GM12892 (cell line): ENCODE results near the gene OR52I1.

Experiments used
- DNase-seq: peaks from one replicate; pipeline ENCODE4 v3.0.0; 2011; ENCODE audit not compliant: insufficient read length
- FAIRE-seq: peaks from 2 replicates; lab custom pipeline; 2011; peaks lifted over from hg19 to GRCh38; lab: Jason Lieb, UNC
- POLR2A ChIP-seq: IDR thresholded peaks from 2 replicates; pipeline ENCODE4 v1.6.1; 2011; ENCODE audit warnings: low read depth, low read length, control low read depth
- POLR2AphosphoS5 ChIP-seq: IDR thresholded peaks from 2 replicates; pipeline ENCODE4 v1.6.1; 2011; ENCODE audit warnings: low read depth, low read length, control low read depth
- TAF1 ChIP-seq: IDR thresholded peaks from 2 replicates; pipeline ENCODE4 v1.6.1; 2011; ENCODE audit warnings: low read depth, mild to moderate bottlenecking, control low read depth, low read length, borderline replicate concordance

Gene OR52I1

GRCh38 chr11:4619514-4619913 is 25.7 kb downstream of the OR52I1 start:
- TF ChIP-seq POLR2AphosphoS5, result no peak
- TF ChIP-seq POLR2A, result no peak
- TF ChIP-seq TAF1, result no peak
- DNase-seq (no peak), FAIRE-seq (no peak)

GRCh38 chr11:4626207-4627099 is 32.6 kb downstream of the OR52I1 start:
- FAIRE-seq (peak; percentile 84), DNase-seq (no peak)

GRCh38 chr11:4636136-4636535 is 42.3 kb downstream of the OR52I1 start:
- TF ChIP-seq POLR2AphosphoS5 (no peak), POLR2A (no peak), TAF1 (no peak)
- FAIRE-seq, result no peak
- DNase-seq, result no peak

More at GRCh38 chr11:4626207-4627099, 32.6 kb downstream of the OR52I1 start:
- TF ChIP-seq TAF1 (no peak), POLR2A (no peak), POLR2AphosphoS5 (no peak)

GRCh38 chr11:4636962-4637661 is 43.3 kb downstream of the OR52I1 start, which contains the start of gene OR51D1:
Gene OR51D1 (plus strand): TSS chr11:4637477. CDS start chr11:4639791, 2,314 bp downstream.
- TF ChIP-seq POLR2A (no peak), TAF1 (no peak)
- peak; percentile 33 for DNase-seq
- FAIRE-seq, result peak; percentile 92

GRCh38 chr11:4637662-4638047 is 43.8 kb downstream of the OR52I1 start:
- TF ChIP-seq POLR2AphosphoS5, result no peak
- TF ChIP-seq TAF1, result no peak
- no peak for TF ChIP-seq POLR2A
- peak; percentile 5 for FAIRE-seq
- no peak for DNase-seq

- DNase-seq (no peak), FAIRE-seq (no peak)
- TF ChIP-seq POLR2AphosphoS5 (no peak), TAF1 (no peak), POLR2A (no peak)
Measured at GRCh38 chr11:4639931-4640330, 46.1 kb downstream of the OR52I1 start.

GRCh38 chr11:4641501-4641900 is 47.7 kb downstream of the OR52I1 start:
- TF ChIP-seq TAF1 (no peak), POLR2AphosphoS5 (no peak), POLR2A (no peak)
- DNase-seq (no peak), FAIRE-seq (no peak)

- TF ChIP-seq POLR2A (no peak), POLR2AphosphoS5 (no peak), TAF1 (no peak)
- FAIRE-seq (no peak), DNase-seq (no peak)
Measured at GRCh38 chr11:4642043-4642442, 48.2 kb downstream of the OR52I1 start.

- no peak for DNase-seq
- no peak for FAIRE-seq
- TF ChIP-seq POLR2AphosphoS5 (no peak), POLR2A (no peak), TAF1 (no peak)
Measured at GRCh38 chr11:4643076-4643475, 49.2 kb downstream of the OR52I1 start.

- no peak for TF ChIP-seq TAF1
- TF ChIP-seq POLR2A, result no peak
- TF ChIP-seq POLR2AphosphoS5, result no peak
- no peak for FAIRE-seq
- no peak for DNase-seq
Measured at GRCh38 chr11:4643682-4644081, 49.8 kb downstream of the OR52I1 start, which contains the start of gene OR51E1. Gene OR51E1 (plus strand): TSS chr11:4643982. CDS start chr11:4652527, 8,545 bp downstream.

- TF ChIP-seq POLR2A (no peak), TAF1 (no peak), POLR2AphosphoS5 (no peak)
- no peak for FAIRE-seq
- no peak for DNase-seq
Measured at GRCh38 chr11:4644233-4644632, 50.4 kb downstream of the OR52I1 start.
